ENCODE measurements around the gene BMPR1A.

BMPR1A gene

DNA sequence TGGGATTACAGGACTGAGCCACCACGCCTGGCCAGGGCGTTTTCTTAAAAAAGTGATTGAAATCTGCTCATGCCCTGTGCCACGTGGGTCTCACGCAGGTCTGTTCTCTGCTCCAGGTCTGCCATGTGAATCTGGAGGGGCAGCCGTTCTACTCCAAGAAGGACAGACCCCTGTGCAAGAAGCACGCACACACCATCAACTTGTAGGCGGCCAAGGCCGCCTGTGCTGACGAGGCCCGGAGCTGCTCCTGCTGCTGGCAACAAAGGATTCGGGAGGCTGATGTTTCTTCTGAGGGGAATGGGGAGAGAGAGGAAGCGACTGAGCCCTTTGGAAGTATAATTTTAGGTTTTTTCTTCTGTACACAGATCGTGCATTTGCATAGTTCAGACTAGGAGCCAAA is 23.6 kb upstream of the BMPR1A start:
- no peak for TF ChIP-seq POLR2AphosphoS5 (IDR thresholded peaks at IDR 0.05; ENCODE audit: low read depth, low read length)
- no peak for TF ChIP-seq TAF1 (IDR thresholded peaks at IDR 0.05; ENCODE audit: borderline replicate concordance, insufficient read depth, low read length)
- no peak for TF ChIP-seq FOXP2 (optimal IDR thresholded peaks at IDR 0.05; ENCODE audit: borderline replicate concordance, extremely low read depth, extremely low read length, insufficient read depth)

DNA sequence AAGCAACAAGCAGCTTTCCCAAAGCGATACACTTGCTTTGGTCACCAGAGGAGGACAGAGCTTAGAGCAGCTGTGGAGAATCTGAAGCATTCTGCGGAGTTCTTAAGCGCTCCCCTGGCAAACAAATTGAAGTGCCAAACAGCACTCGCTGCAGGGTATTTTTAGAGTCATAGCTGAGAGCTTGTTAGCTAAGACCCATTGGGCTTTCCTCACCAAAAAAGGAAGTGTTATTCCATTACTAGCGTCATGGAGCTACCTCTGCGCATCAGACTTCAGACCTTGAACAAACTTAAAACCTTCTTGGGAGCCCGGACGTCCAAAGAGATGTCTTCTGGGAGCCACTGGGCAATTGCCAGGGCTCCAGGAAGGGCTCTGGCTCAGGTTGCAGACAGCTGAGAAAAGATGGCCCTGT is 23.2 kb upstream of the BMPR1A start:
- TF ChIP-seq SIN3A (IDR thresholded peaks at IDR 0.05; ENCODE audit: borderline replicate concordance, insufficient read depth, low read length) (no peak), TAF1 (IDR thresholded peaks at IDR 0.05; ENCODE audit: borderline replicate concordance, insufficient read depth, low read length) (no peak), FOXP2 (optimal IDR thresholded peaks at IDR 0.05; ENCODE audit: borderline replicate concordance, extremely low read depth, extremely low read length, insufficient read depth) (no peak), POLR2AphosphoS5 (IDR thresholded peaks at IDR 0.05; ENCODE audit: low read depth, low read length) (no peak)
- TF ChIP-seq, protein P1, sequence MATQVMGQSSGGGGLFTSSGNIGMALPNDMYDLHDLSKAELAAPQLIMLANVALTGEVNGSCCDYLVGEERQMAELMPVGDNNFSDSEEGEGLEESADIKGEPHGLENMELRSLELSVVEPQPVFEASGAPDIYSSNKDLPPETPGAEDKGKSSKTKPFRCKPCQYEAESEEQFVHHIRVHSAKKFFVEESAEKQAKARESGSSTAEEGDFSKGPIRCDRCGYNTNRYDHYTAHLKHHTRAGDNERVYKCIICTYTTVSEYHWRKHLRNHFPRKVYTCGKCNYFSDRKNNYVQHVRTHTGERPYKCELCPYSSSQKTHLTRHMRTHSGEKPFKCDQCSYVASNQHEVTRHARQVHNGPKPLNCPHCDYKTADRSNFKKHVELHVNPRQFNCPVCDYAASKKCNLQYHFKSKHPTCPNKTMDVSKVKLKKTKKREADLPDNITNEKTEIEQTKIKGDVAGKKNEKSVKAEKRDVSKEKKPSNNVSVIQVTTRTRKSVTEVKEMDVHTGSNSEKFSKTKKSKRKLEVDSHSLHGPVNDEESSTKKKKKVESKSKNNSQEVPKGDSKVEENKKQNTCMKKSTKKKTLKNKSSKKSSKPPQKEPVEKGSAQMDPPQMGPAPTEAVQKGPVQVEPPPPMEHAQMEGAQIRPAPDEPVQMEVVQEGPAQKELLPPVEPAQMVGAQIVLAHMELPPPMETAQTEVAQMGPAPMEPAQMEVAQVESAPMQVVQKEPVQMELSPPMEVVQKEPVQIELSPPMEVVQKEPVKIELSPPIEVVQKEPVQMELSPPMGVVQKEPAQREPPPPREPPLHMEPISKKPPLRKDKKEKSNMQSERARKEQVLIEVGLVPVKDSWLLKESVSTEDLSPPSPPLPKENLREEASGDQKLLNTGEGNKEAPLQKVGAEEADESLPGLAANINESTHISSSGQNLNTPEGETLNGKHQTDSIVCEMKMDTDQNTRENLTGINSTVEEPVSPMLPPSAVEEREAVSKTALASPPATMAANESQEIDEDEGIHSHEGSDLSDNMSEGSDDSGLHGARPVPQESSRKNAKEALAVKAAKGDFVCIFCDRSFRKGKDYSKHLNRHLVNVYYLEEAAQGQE (IDR thresholded peaks at IDR 0.05; ENCODE audit: insufficient read depth in 1 of 2, low read depth in 2 of 2, low read length in 2 of 2) = no peak

DNA sequence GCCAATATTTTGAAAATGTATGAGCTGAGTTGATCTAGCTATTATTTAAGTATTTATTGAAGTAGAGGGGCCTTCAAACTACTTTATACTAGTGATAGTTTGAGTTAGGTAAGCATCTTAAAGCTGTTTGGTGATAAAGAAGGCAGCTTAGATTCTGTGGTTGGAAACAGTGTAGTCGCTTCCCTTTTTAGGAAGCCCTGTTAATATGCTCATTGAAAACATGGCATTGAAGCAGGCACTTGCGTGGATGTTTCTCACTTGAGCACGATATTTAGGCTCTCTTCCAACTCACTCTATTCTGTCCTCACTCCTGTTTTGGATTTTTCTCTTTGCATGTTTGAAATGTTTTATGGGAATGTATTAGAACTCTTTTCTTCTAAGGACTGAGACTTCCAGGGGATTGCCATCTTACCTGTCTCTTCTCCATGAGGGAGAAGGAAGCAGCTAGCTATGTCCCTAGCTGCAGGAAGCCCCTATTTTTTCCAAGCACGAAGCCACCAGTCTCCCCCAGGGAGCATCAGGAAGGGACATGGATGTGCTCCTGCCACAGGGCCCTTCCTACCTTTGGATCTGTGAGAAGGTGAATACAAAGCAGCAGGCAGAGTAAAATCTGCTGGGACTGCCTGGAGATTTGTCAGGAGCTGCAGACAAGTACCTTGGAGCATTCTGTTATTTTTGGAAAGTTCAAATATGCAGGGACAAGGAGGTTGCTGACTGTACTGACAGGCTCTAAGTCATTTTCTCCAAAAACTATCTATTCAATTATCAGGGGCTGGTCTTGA is 22.0 kb upstream of the BMPR1A start:
- TF ChIP-seq TAF1 (IDR thresholded peaks at IDR 0.05; ENCODE audit: borderline replicate concordance, insufficient read depth, low read length) (no peak), POLR2AphosphoS5 (IDR thresholded peaks at IDR 0.05; ENCODE audit: low read depth, low read length) (no peak), FOXP2 (optimal IDR thresholded peaks at IDR 0.05; ENCODE audit: borderline replicate concordance, extremely low read depth, extremely low read length, insufficient read depth) (no peak), SIN3A (IDR thresholded peaks at IDR 0.05; ENCODE audit: borderline replicate concordance, insufficient read depth, low read length) (no peak)
- TF ChIP-seq, protein P1 (IDR thresholded peaks at IDR 0.05; ENCODE audit: insufficient read depth in 1 of 2, low read depth in 2 of 2, low read length in 2 of 2) = no peak

DNA sequence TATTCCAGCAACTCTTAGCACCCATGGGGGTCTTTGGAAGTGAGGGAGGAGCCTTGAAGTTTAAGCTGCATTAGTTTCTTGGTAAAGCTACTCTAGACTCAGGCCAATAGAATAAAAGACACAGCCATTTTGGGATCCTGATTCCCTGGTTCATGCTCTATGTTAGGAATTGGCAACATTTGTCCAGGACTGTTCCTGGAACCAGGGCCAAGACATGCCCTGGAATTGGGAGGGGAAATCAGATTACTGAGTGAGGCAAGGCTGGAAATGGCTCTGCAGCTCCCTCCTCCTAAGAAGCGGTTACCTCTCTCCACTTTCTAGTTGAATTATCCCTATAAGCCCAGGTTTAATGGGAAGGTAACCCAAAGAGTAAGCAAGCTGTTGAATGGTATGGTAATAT is 14.2 kb upstream of the BMPR1A start:
- TF ChIP-seq TAF1 (IDR thresholded peaks at IDR 0.05; ENCODE audit: borderline replicate concordance, insufficient read depth, low read length) (no peak), FOXP2 (optimal IDR thresholded peaks at IDR 0.05; ENCODE audit: borderline replicate concordance, extremely low read depth, extremely low read length, insufficient read depth) (no peak), SIN3A (IDR thresholded peaks at IDR 0.05; ENCODE audit: borderline replicate concordance, insufficient read depth, low read length) (no peak), POLR2AphosphoS5 (IDR thresholded peaks at IDR 0.05; ENCODE audit: low read depth, low read length) (no peak)
- TF ChIP-seq, protein P1 (IDR thresholded peaks at IDR 0.05; ENCODE audit: insufficient read depth in 1 of 2, low read depth in 2 of 2, low read length in 2 of 2) = no peak

DNA sequence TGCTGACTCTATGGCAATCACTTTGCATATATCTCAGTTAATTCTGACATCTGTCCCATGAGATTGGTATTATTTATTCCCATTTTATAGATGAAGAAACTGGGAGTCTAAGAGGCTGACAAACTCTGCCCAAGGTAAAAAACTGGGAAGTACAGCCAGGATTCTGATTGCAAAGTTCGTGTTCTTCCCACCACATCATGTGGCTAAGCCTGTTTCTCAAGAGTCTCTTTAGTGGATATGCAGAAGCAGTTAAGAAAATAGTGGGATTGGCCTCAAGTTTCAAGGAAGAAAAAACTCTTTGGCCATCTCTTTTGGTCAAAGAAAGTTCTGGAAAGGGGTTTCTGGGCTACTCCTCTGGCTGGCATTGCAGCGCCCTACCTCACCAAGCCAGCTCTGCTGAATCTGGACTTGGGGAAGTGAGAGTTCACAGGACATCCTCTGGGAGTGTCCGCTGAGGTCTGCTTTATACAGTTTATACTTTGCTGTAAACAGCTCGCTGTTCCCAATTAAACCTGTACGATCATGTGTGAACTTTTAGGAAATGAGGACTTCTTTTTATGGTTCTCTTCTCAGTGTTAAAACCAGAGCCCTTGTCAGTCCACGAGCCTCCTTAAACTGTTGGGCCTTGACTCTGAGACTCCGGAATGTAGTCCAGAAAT is 12.2 kb upstream of the BMPR1A start:
- TF ChIP-seq, protein P1 (IDR thresholded peaks at IDR 0.05; ENCODE audit: insufficient read depth in 1 of 2, low read depth in 2 of 2, low read length in 2 of 2) = no peak
- no peak for TF ChIP-seq SIN3A (IDR thresholded peaks at IDR 0.05; ENCODE audit: borderline replicate concordance, insufficient read depth, low read length)
- TF ChIP-seq TAF1 (IDR thresholded peaks at IDR 0.05; ENCODE audit: borderline replicate concordance, insufficient read depth, low read length) = no peak
- no peak for TF ChIP-seq POLR2AphosphoS5 (IDR thresholded peaks at IDR 0.05; ENCODE audit: low read depth, low read length)
- no peak for TF ChIP-seq FOXP2 (optimal IDR thresholded peaks at IDR 0.05; ENCODE audit: borderline replicate concordance, extremely low read depth, extremely low read length, insufficient read depth)
